Activated CD4-positive, alpha-beta T cell treated with anti-CD3 and anti-CD28 coated beads, Interleukin-2, amount 50 U/mL, for 4 hours (primary cell): ENCODE results near the gene MRS2.

Experiments
- DNase-seq, 2 experiments: peaks; one replicate each; pipeline ENCODE4 v3.0.0-alpha.2; 2020

The MRS2 gene

DNA sequence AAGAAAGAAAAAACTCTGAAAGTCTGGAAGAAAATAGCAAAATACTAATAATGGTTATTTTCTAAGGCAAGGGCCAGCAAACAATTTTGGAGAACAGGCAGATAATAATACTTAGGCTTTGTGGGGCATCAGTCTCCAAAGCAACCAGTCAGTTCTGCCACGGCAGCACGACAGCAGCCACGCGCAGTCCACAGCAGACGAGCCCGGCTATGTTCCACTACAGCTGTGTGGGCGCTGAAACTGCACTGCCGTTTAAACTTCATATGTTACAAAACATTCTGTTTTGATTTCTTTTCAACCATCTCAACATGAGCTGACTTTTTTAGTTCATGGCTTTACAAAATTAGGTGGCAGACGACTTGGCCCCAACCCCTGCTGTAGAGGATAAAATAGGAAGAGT lies 29.9 kb downstream of the MRS2 start:
- DNase-seq, result no peak

DNA sequence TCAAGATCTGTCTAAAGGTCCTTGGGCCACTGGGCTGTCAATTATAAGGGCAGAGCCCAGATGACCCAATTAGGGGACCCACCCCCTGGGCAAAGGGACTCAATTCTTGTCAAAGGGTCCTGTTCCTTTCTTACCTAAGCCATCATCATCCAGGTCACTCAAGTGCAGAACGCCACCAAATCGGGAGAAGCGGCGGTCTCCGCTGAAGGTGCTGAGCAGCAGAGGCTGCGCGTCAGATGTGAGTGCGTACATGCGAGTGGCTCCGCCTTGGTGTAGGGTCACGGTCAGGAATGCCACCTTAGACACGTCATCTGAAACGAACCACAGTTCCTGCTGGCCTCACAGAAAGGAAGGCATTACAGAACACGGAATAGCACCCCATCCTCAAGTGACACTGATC lies 34.2 kb downstream of the MRS2 start:
- no peak for DNase-seq

DNA sequence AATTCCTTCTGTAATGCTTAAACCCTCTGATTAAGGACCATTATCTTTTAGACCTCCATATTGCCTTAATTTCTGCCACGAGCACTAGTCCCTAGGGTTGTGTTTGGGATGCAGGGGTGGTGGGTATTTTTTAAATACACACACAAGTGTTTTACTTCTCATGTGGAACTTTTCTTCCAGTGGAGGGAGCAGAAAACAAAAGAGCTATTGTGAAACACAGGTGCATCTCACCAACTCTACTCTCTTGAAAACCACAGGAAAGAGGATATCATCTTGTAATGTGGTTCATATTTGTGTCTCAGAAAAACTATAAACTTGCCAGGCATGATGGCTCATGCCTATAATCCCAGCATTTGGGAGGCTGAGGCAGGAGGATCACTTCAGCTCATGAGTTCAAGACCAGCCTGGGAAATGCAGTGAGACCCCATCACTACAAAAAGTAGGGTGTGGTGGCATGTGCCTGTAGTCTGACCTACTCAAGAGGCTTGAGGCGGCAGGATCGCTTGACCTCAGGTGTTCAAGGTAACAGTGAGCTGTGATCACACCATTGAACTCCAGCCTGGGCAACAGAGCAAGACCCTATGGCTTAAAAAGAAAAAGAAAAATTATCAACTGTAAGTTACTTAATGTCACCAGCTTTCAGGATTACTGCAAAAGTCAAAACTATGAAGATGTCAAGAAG lies 37.3 kb downstream of the MRS2 start:
- no peak for DNase-seq

DNA sequence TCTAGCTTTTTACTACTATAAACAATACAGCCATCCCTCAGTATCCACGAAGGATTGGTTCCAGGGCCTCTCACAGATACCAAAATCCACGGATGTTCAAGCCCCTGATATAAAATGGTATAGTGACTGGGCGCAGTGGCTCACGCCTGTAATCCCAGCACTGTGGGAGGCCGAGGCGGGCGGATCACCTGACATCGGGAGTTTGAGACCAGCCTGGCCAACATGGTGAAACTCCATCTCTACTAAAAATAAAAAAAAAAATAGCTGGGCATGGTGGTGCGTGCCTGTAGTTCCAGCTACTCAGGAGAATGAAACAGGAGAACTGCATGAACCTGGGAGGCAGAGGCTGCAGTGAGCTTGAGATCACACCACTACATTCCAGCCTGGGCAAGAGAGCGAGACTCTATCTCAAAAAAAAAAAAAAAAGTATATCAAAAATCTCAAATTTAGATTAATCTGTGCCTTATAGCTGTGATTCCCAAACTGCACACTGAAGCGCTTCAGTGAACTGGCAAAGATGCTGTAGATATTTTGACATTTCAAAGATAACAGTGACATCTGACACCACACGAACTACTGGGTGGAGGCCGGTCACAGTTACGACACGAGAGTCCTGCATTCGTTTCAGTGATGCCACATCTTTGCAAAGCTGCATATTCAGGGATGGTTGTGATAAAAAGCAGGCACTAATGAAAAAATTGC lies 38.3 kb downstream of the MRS2 start:
- no peak for DNase-seq

DNA sequence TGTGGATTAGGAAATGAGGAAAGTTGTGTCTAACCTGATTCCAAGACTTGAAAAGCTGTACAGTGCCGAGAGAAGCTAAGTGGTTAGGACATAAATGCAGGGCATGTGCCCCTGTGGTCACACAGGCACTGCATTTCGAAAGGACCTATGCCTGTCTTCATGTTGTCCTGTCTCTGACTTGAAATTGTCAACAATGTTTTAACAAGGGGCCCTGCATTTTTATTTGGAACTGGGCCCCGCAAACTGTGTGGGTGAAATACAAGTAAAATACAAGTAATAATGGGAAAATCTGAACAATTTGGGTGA lies 38.8 kb downstream of the MRS2 start:
- DNase-seq, result no peak

DNA sequence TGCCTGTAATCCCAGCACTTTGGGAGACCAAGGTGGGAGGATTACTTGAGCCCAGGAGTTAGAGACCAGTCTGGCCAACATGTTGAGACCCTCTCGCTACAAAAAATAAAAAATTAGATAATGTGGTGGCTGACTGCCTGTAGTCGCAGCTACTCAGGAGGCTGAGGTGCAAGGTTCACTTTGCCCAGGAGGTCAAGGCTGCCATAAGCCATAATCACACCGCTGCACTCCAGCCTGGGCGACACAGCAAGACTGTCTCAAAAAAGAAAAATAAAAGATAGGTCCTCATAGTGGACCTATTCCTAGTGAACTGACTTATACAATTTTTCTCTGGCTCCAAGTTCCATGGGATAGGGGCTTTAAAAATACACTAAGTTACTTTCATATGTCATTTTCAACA lies 41.9 kb downstream of the MRS2 start:
- no peak for DNase-seq

DNA sequence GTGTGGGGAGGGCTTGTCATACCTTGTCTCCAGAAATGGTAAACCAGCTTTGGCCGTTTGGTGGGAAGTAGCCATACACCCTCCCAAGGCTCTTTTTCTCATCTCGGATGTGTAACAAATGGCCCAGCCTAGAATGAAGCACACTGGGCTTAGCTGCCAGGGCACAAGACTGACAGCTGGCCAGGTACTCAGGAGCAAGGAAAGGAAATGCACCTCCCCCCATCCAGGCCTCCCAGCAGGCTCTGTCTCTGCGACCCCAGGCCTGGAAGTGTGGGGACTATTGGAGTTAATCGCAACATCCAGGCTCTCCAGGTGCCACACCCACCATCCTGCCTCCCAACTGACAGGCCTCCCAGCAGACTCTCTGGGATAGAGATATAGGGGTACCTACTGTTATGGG lies 43.0 kb downstream of the MRS2 start:
- no peak for DNase-seq

DNA sequence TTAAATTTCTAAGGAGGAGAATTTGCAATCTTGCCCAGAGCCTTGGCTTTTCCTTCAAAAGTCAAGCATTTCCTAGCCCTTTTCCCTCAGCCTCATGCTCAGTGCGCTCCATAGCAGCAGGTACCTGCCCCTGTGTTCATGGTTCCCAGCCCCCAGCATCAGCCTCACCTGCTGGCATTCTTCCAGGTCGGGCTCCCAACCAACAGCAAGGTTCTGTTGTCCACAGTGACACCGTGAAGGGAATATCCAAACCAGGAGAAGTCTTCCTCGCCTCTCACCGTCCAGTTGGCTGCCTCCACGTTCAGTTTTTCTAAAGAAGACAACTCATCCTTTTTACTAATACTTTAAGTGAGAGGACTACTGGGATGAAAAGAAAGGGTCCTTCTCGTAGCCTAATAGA lies 43.9 kb downstream of the MRS2 start:
- no peak for DNase-seq

DNA sequence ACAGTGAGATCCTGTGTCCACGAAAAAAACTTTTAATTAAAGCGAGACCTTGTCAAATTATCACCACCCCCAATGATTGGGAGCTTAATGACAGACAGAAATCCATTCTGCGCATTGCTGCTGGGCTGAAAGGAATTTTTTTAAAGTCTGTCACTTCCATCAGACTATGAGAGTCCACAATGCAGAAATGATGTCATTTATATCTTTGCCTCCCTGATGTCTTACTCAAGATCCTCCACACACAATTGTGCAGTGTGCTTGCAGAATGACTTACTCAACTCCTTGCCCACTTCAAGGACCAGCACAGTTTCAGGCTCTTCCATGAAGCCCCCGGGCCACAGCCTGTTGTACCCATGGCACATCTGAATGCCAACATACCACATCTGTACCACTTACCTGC lies 45.7 kb downstream of the MRS2 start:
- DNase-seq, result no peak

DNA sequence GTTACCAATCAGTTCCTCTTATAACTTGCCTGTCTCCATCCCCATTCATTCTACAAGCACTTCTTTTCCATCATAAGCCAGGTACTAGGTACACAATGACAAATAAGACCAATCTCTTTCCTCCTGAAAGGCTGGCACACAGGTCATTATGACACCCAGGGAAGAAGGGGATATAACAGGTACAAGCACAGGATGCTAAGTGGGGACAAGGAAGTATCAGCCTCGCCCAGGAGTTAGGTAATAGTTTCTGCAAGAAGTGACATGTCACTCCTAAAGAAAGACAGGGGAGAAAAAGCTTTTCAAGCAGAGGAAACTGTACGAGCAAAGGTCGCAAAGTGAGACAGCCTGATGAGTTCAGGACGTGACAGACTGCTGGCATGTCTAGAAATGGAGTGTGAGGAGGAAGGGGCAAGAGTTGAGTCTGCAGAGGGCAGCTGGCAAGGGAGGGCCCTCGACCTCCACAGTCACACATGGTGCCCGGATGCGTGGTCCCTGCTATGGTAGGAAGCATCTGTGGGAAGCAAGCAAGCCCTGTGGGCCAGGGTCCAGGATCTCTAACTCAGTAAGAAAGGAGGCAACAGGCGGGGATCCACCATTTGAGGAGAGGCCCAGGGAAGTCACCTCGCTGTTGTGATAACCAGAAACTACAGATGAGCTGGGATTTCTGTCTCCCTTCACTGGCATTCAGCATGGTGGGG lies 46.2 kb downstream of the MRS2 start:
- no peak for DNase-seq

DNA sequence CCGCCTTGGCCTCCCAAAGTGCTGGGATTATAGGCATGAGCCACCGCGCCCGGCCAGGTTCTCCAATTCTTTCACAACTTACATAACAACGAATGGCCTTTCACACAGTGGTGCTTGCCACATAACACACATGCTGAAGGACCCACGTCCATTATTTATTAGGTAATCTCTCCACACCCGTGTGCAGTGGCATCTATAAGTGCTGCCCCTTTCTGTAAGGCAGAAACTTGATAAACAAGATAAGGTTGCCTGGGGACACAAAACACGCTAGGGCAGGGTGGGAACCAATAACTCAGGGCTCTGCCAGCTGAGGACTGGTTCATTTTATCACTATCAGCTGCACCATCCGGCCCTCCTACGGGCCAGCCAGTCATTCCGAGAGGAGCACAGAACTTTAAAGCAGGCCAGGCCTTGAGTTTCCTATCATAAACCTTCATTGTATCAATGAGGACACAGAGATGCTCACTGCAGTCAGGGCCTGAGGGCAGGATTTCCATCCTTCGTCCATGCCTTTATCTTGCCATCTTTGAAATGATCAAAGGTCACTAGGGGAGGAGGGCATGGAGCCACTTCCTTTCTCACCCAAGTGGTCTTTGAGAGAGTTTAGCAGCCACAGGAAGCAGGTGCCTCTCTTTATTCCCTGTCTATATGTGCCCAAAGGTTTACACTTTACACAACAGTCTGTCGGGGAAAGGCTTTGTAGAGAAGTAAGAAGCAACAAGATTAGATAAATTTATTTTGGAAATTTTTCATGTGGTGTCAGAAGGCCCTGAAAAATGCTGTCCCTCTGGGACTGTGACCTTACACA lies 49.0 kb downstream of the MRS2 start:
- no peak for DNase-seq

DNA sequence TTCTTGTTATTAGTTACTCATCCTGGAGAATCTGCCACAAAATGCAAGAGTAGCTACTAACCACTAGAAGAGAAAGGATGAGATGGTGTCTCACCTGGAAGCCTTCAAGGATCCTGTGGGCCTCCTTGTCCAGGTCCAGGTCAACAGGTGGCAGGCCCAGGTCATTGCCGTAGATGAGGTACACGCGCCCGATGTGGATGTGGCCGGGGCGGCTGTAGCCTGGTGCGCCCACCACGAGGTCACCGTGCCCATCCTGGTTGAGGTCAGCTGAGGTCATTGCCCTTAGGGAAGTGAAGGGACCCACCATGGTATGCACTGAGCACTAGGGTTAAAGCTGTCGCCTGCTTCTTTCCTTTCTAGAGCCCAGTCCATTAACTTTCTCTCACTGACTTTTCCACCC lies 51.2 kb downstream of the MRS2 start:
- DNase-seq, result no peak

DNA sequence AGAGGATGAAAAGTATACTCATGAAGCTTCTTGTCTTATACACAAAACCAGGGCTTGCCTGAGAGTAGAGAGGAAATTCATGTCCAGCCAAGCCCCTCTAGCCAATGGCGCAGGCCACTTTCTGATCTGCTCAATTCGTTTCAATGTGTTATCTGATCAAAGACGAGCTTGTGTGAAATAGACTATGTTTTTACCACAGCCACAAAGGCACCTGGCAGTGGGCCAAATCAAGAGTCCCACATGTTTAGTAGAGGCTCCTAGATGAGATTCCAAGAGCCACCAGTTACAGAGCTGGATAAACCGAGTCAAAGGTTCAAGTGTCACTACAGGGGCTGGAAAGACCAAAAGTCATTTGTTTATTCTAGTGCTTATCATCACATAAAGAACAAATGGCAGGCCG lies 51.7 kb downstream of the MRS2 start:
- no peak for DNase-seq

DNA sequence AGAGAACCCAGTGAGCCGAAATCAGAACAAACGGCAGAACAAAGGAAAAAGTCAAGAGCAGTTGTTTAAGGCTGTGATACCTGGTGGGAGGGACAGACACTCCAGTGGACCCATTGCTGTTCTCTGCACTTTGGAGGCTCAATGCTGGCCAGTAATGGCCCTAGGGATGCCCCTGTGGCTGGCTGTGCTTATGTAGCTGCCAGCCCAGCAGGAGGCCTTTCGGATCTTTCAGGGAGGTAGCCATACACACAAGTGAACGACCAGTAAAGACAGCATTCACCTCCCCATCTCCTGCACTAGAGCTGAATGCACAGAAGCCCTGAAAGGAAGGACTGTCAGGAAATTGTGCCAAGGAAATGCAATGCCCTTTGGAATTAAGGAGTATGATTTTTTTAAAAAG lies 52.3 kb downstream of the MRS2 start:
- no peak for DNase-seq

DNA sequence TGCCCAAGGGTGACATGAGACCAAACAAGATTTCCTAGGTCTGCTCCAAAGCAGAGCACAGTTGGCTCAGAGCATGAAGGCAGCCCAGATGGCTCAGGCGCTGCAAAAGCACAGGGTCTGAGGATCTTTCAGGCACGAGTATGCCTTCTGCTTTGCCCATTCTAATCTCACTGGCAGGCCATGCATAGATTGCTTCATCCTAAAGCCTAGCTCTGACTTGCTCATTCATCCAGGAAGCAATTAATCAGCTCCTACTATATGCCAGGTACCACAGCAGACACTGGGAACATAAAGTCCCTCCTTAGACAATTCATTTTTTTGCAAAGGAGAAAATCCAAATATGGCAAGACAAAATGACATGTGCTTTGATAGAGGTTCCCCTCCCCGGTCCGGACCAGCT lies 55.4 kb downstream of the MRS2 start:
- DNase-seq, result no peak

DNA sequence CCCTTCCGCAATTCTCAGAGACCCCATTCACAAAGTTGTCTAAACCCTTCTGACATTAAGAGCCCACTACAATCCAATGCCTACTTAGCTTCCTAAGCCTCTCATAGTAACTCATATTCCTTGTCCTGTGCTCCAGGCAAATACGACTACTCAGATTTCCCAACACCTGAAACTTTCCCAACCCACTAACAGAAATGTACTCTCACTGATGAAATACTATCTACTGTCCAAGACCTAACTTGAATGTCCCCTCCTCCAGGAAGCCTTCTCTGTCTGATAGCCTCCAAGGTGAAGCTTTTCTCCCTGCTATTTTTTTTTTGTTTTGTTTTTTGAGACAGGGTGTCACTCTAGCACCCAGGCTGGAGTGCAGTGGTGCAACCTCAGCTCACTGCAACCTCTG lies 56.2 kb downstream of the MRS2 start:
- DNase-seq, result no peak

DNA sequence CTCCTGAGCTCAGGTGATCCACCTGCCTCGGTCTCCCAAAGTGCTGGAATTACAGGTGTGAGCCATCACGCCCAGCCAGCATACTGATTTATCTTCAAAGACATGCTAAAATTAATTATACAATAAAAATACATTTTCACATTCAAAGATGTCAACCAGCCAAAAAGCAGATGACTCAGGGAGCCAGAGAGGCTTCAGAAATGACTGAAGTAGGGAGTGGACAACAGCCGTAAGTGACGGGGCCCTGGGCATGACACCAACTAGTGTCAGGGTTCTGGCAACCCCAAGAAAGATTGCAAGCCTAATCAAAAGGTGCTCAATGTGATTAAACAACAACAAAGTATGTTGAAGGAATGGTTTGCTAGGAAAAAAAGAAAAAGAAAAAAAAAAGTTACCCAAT lies 58.2 kb downstream of the MRS2 start:
- no peak for DNase-seq

DNA sequence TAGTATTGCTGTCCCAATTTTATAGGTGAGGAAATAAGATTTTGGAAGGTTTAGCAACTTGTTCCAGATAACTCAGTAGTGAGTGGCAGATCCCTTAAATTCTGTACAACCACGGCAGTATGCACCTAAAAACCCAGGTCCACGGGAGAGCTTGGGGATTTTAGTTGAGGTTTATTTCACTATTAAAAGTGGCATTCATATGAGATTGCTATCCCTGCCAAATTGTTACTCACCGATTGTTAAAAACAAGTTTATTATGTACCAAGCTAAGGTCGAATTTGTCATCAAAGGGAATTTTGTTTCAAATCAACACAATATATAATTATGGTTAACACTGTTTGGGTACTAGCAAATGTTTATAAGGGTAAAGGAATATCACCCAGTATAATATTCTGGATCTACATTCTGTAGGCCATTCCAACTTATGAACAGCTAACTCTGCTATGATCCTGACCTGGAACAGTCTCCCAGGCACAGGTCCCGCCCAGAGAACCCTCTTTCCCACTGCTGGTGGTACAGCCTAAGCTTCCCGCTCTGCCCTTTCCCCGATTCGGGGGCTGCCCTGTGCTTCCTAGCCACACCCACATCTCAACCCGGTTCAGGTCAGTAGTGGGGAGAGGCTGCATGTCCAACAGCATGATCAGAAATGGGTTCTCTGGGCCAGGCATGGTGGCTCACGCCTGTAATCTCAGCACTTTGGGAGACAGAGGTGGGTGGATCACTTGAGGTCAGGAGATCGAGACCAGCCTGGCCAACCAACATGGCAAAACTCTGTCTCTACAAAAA lies 61.7 kb downstream of the MRS2 start:
- DNase-seq, result no peak

DNA sequence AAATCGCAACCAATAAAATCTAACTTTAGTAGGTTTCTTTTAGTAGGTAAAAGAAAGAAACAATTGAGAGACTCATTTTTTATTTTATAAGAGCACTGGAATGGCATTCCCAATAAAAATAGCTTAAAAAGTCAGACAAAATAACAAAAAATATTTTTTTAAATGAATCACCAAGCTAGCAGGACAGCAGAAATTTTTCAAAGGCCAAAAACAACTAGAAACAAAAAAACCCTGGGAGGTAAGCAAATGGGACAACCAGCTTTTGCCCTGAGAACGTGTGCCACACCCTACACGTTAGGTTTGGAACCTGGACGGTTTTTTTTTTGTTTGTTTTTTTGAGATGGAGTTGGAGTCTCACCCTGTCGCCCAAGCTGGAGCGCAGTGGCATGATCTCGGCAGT lies 67.1 kb downstream of the MRS2 start:
- DNase-seq, result no peak

DNA sequence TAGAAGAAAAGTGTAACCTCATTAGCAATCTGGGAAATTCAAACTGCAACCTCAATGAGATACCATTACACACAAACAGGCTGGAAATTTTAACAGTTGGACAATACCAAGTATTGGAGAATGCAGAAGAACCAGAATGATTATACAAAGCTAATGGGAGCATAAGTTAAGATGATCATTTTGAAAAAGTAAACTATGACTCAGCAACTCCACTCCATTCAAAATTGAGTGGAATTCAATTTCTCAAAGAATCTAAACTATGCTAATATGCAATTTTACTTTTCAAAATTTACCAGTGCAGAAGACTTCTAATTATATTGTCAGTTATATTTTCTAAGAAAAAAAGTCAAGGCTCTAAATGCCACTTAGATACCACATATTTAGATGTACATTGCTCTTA lies 69.4 kb downstream of the MRS2 start:
- no peak for DNase-seq
